GM12874 (cell line): ENCODE measurements around the gene MYH3.

ENCODE experiments used
- TF ChIP-seq, protein P1 (sequence below): IDR thresholded peaks from 2 replicates; pipeline ENCODE4 v1.5.1; 2011; ENCODE audit warnings: low read depth, mild to moderate bottlenecking, control low read depth, low read length, moderate library complexity; ENCODE audit not compliant: insufficient read depth

Gene MYH3

GRCh38 chr17:10631048-10631700 lies 25.9 kb downstream of the MYH3 start:
- TF ChIP-seq, protein P1, sequence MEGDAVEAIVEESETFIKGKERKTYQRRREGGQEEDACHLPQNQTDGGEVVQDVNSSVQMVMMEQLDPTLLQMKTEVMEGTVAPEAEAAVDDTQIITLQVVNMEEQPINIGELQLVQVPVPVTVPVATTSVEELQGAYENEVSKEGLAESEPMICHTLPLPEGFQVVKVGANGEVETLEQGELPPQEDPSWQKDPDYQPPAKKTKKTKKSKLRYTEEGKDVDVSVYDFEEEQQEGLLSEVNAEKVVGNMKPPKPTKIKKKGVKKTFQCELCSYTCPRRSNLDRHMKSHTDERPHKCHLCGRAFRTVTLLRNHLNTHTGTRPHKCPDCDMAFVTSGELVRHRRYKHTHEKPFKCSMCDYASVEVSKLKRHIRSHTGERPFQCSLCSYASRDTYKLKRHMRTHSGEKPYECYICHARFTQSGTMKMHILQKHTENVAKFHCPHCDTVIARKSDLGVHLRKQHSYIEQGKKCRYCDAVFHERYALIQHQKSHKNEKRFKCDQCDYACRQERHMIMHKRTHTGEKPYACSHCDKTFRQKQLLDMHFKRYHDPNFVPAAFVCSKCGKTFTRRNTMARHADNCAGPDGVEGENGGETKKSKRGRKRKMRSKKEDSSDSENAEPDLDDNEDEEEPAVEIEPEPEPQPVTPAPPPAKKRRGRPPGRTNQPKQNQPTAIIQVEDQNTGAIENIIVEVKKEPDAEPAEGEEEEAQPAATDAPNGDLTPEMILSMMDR: peak; percentile 85

GRCh38 chr17:10629706-10630105 lies 27.4 kb downstream of the MYH3 start:
- TF ChIP-seq, protein P1: no peak

DNA sequence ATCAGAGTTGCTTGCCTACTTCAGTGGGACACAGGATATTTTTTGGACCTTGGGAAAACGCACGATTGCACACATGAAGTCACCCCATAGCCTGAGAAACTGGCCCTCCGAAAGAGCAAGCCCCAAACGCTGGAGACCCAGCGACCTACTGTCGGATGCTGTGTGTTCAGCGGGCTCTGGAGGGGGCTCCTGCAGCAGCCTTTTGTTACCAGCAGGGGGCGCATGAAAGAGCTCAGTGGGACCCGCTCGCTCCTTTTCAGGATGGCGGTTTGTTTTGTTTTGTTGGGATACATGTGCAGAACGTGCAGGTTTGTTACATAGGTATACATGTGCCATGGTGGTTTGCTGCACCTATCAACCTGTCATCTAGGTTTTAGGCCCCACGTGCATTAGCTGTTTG lies 28.4 kb downstream of the MYH3 start:
- TF ChIP-seq, protein P1: peak; percentile 47

- TF ChIP-seq, protein P1: no peak
Observed at GRCh38 chr17:10626390-10626789, 30.7 kb downstream of the MYH3 start.

DNA sequence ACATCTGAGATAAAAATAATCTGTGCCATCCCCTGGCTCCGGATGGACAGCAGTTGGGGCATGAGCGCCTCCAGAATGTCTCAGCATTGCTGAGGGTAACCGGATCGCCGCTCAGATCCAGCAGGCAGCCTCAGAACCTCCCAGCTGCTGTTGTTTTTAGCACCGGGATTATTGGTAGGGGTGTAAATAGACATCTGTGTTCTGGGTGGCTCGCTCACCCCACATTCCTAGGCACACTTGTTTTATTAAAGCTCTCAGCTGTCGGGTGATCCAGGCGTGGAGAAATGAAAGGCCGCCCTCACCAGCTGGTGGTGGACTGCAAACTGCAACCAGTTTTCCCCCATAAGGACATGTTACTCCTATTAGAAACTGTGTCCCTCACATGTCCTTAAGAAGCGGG lies 32.1 kb downstream of the MYH3 start:
- TF ChIP-seq, protein P1: no peak

DNA sequence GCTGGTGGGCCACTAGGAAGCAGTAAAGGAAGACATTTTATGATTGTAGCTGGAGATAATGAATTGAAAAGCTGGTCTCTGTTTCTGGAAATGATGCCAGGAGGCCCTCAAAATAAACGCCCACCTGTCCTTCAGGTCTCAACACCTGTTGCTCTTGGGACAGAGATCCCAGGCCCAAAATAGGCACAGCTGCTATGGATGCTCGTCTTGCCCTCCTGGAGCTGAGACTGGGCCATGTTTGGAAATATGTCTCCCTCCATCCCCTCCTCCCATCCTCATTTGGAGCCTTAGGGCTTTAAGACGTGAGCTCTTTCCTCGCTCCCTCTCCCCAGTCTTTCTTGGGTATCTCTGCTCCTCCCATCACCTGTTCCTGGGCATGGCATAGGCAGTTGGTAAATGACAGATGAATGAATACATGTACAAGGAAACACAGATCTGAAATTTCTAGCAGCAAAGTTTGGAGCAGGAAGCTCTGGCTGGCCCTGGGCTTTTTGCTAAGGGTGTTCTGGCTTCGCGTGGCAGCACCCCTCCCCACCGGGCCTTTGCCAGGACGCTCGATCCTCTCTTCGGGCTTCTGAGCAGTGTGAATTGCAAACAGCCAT lies 33.3 kb downstream of the MYH3 start:
- TF ChIP-seq, protein P1: no peak

DNA sequence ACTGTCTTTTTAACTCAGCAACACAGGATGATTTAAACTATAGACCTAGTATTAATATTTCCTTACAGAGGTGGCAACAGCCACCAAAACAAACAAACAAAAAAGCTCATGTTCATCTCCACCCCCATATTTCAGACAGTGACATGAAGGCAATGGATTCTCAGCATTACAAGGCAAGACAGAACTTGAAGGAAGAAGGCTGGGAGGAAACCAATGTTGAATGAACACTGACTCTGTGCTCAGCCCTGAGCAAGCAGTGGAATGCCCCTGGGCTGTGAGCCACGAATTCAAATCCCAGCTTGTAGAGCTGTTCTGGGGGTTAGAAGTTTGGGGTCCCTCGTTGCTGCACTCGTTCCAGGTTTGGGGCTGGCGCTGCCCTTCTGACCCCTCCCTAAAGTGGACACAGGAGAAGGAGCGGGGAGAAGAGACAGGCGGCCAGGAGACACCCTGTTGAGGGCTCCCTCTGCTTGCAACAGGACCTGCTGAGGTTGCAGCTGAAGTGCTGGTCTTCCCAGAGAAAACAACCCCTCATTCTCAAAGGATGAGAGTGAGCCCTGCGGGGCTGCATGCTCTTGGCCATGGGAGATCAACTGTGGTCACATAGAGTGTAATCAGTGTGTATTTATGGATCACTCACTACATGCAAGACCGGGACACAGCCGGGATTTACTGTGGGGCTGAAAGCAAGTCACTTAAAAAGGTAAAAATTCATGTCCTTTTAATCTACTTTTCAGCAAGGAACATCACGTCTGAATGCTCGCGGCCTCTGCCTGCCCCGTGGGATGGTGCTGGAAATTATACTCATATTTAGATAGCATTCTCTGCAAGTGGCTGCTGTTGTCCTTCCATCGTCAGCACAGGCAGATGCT lies 34.3 kb downstream of the MYH3 start:
- TF ChIP-seq, protein P1: no peak
